ENCODE data around the gene PRDX1.
A peak's percentile ranks its signal among the peaks of the same experiment; 100 is the strongest.

DNA sequence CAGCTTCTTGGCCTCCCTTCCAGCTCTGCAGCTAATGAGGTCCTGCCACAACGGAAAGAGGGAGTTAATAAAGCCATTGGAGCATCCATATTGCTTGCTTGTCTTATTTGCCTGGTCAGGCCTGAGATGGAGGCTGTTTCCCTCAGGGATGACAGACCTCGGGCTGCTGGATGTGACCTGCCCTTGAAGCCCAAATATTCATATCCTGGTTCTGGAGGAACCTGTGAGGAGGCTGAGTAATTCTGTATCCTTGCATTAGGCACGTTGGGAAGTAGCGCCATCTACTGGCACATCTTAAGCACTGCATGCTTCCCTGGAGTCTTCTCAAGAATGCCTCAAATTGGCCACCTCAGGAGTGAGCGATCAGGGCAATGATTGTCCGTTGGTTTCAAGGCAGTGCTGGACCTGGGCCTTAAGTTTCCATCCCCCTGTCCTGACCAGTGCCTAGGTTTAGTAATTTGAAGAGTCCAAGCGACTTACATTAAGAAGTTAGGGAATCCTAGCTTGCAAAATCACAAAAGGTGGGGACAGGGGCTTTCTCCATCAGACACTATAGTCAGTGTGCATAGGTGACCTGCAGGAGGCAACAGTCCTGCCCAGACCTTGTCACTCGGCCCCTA, 48.4 kb upstream of the PRDX1 start:
- TF ChIP-seq, protein P1, sequence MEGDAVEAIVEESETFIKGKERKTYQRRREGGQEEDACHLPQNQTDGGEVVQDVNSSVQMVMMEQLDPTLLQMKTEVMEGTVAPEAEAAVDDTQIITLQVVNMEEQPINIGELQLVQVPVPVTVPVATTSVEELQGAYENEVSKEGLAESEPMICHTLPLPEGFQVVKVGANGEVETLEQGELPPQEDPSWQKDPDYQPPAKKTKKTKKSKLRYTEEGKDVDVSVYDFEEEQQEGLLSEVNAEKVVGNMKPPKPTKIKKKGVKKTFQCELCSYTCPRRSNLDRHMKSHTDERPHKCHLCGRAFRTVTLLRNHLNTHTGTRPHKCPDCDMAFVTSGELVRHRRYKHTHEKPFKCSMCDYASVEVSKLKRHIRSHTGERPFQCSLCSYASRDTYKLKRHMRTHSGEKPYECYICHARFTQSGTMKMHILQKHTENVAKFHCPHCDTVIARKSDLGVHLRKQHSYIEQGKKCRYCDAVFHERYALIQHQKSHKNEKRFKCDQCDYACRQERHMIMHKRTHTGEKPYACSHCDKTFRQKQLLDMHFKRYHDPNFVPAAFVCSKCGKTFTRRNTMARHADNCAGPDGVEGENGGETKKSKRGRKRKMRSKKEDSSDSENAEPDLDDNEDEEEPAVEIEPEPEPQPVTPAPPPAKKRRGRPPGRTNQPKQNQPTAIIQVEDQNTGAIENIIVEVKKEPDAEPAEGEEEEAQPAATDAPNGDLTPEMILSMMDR (IDR thresholded peaks at IDR 0.05), result peak; percentile 87 to 96 (median 95)
- TF ChIP-seq EP300 (IDR thresholded peaks at IDR 0.05), result peak in 1 of 2 donors; percentile 66
- no peak for TF ChIP-seq POLR2A (IDR thresholded peaks at IDR 0.05)

Measured in tibial nerve (tissue), 4 donors.